HG02623 (cell line): Measurements from ENCODE around the gene CADM2.
"Not testable (repeated sequence)": the region's sequence is repeated elsewhere in the genome, so short reads cannot be mapped to it uniquely, and the experiment has no call there.

ENCODE experiments used
- ATAC-seq: cut with Tn5 transposase; IDR thresholded peaks from one replicate; pipeline ENCODE4 v1.9.1; 2021; ENCODE audit warnings: moderate library complexity; ENCODE audit not compliant: unreplicated experiment

Gene CADM2

GRCh38 chr3:85455561-85456200, 496.9 kb downstream of the CADM2 start:
- no peak for ATAC-seq

DNA sequence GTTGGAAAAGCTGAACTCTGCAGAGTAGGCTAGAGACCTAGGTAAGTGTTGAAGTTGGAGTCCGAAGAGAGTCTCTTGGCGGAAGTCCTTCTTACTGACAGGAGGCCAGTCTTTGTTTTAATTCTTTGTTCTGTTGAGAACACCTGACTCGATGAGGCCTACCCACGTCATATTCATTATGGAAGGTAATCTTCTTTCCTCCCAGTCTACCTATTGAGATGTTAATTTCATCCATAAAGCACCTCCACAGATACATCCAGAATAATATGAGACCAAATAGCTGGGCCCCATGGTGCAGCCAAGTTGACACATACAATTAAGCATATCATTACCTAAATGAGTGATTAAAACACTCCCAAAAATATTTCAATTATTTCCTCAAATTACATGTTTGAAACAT, 515.5 kb downstream of the CADM2 start:
- ATAC-seq, result no peak

DNA sequence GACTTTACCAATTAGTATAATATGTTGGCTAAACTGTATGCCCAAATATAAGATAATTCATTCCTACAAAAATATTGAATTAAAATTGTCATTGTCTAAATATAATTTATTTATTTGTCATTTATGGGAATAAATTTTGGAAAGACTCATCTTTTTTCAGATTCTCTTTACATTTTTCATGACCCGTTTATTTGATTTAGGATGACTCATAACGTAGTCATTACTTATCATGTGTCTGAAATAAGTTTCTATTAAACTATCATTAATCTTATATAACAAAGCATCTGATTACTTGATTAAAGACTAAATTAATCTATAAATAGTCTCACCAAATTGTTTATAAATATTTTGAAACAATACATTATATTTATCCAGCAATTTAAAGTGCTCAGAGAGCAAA, 516.6 kb downstream of the CADM2 start:
- no peak for ATAC-seq

DNA sequence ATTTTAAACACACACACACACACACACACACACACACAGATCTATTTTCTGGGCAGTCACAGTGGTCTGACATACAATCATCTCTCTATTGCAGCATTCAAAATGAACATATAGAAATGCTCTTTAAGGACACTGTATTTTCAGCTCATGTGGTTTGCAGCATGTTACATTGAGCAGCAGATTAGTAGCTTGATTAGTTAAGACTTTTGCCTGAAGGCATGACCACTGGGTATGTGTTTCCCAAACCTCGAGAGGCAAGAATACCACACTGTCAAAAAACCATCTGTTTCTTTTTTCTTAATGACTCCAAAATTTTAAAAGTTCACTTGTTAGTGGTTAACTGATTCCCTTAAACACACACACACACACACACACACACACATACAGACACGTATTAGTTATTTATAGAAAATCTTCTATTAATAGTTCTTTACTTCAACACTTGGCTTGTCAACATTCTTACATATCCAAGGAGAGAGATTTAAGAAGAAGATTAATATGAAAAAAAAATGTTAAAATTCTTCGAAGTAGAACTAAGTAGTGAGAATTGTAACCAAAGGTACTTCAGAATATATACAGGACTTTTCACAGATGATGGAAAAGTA, 518.2 kb downstream of the CADM2 start:
- ATAC-seq, result no peak

DNA sequence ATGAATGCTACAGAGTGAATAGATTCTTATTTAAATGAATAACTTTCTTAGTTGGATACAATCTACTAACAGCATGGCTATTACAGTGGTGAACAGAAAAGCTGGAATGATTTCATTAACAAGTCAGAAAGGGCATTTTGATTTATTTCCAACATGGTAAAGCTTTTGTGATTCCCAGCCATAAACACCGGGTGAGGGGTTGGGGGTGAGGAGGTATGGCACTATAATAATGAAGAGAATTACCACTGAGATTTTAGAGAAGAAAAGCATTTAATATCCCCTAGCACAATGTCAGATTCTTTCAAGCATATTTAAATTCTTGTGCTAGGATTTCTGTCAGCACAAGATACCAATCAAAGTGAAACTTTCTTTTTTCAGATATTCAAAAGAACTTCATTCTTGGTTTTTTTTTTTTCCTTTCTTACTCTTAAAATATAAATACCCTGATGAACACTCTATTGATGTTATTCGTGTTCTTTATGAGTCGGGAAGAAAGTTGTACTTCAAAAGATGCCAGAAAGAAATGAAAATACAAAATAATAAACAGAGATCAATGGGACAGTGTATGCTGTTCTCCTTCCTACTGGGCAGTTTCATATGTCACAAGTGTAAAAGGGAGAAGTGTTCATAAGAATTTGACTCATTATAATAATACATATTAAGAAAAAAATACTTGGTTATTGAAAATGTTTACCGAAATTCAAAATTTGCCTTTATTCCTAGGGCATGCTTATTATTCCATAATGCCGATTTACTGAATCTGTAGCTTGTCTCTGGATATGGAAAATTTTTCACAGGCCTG, 522.8 kb downstream of the CADM2 start:
- ATAC-seq, result no peak

- no peak for ATAC-seq
Observed at GRCh38 chr3:85482213-85482490, 523.4 kb downstream of the CADM2 start.

GRCh38 chr3:85483986-85484385, 525.2 kb downstream of the CADM2 start:
- ATAC-seq, result no peak

DNA sequence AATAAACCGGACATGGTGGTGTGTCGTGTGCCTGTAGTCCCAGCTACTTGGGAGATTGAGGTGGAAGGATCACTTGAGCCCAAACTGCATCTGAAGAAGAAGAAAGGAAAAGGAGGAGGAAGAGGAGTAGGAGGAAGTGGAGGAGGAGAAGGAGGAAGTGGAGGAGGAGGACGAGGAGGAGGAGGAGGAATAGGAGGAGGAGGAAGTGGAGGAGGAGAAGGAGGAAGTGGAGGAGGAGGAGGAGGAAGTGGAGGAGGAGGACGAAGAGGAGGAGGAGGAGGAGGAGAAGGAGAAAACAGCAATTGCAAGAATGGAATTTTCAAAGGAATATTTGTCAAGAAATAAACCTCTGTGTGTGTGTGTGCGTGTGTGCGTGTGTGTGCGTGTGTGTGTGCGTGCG, 528.6 kb downstream of the CADM2 start:
- ATAC-seq, result no peak

GRCh38 chr3:85495602-85496001, 536.8 kb downstream of the CADM2 start:
- ATAC-seq, result no peak

DNA sequence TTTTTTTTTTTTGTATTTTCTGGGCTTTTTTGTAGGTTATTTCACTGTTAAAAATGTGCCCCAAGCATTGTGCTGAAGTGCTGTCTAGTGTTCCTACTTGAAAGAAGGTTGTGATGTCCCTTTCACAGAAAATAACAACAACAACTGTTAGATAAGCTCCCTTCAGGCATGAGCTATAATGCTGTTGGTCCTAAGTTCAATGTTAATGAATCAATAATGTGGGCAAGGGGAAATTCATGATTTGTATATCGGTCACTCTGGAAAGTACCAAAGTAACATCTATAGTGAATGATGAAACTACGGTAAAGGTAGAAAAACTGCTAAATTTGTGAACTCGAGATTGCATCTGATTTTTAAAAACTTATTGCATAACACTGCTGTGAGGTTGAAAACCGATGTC, 539.4 kb downstream of the CADM2 start:
- ATAC-seq, result no peak

GRCh38 chr3:85502148-85502875, 543.5 kb downstream of the CADM2 start:
- no peak for ATAC-seq

GRCh38 chr3:85504129-85504784, 545.5 kb downstream of the CADM2 start:
- ATAC-seq, result not testable (repeated sequence)

DNA sequence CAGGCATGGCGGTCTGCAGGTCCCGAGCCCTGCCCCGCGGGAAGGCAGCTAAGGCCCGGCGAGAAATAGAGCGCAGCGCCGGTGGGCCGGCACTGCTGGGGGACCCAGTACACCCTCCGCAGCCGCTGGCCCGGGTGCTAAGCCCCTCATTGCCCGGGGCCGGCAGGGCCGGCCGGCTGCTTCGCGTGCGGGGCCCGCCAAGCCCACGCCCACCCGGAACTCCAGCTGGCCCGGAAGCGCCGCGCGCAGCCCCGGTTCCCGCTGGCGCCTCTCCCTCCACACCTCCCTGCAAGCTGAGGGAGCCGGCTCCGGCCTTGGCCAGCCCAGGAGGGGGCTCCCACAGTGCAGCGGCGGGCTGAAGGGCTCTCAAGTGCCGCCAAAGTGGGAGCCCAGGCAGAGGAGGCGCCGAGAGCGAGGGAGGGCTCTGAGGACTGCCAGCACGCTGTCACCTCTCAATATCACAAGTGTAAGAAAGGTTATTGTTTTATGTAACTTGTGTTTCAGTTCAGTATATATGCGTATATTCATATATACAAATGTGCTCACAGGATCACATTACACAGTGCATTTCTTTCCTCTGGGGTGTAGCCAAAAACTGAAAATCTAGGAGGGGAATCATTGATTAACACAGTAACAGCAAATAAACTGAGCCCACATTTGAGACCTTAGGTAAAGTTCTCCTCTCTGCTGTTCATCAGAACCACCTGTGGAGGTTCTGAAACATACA, 546.2 kb downstream of the CADM2 start:
- ATAC-seq, result not testable (repeated sequence)

GRCh38 chr3:85507052-85507451, 548.3 kb downstream of the CADM2 start:
- ATAC-seq, result not testable (repeated sequence)

- ATAC-seq, result no peak
Observed at GRCh38 chr3:85508659-85509058, 549.9 kb downstream of the CADM2 start.

DNA sequence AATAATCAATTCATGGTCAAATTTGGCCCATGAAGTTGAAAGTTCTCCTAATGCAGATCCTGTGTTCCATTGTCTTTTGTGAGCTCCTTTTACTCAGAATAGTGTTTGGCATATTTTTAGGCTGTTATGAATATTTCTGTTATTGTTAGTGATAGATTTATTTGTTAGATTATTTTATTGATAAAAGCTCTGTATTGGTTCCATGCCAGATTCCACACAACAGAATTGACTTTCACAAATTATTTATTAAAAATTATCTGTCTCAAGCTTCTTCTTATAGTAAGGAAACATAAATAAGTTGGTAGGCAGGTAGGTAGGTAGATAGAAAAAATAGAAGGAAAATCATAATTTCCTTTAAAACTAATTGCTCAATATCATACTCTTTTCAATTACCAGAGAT, 557.4 kb downstream of the CADM2 start:
- ATAC-seq, result no peak

DNA sequence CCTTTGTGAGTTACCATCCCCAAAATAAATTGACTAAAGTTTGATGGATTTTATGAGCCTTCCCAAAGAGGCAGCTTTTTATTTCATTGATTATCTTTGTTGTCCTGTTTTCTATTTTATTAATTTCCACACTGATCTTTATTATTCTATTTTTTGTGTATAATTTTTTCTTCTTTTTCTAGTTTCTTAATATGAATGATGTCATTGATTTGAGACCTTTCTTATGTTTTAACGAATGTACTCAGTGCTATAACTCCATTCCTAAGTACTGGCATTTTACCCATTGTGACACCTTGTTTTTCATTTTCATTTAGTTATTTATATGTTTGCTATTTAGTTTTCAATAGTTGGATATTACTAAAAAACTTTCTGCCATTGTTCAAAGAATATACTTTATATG, 565.3 kb downstream of the CADM2 start:
- ATAC-seq, result no peak

DNA sequence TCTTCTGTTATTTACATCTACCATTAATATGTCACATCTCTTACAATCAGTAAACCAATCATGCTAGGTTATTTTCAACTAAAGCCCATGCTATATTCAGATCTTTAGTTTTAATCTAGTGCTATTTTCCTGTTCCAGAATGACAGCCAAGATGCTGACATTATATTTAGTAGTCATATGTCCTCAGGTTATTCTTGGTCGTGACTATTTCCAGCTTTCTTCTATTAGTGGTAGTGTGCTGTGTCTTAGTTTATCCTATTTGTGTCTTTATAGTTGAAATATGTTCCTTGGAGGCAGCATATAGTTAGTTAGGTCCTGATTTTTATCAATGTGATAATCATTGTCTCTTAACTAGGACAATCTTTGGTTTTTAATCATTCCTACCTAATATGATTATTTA, 566.5 kb downstream of the CADM2 start:
- no peak for ATAC-seq

GRCh38 chr3:85533586-85533985, 574.8 kb downstream of the CADM2 start:
- ATAC-seq, result no peak

DNA sequence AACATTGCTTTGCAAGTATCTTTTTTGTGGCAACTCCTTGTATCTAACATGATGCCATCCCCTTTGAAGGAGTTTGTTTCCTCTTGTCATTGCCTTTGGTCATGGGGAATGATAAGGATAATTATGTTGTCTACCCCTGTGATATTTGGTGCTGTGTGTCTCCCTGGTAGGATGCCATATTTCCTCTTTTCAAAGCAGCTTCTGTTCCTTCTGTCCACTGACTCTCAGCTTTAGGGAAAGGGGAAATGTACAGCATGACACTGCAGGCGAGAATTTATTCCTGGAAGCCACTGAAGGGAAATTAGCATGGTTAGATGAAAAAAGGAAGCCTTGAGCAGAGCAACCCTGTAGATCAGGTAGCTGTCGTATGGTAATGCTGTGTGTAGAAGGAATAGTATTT, 576.7 kb downstream of the CADM2 start:
- ATAC-seq, result no peak

DNA sequence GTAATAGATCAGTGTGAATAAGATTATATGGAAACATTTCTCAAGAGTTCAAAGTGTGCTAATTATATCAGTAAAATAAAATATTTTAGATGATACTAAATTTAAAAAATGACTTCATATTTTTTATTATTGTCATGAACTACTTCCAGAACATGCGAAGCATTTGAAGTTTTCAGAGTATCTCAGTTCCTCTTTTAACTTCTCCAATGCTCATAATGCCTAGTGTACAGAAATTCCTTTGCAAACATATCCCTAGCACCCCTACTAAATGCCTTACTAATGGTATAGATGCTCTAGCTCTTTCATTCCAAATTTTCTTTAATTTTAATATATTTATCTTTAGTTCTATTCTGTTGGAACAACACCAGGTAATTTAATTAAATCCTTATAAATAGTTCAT, 580.4 kb downstream of the CADM2 start:
- no peak for ATAC-seq
